ENCODE results near the gene KATNAL1.
A peak's percentile ranks its signal among the peaks of the same experiment; 100 is the strongest.

The KATNAL1 gene

GRCh38 chr13:30307194-30307970 lies at the start of gene KATNAL1:
Gene KATNAL1 (minus strand): TSS chr13:30307551. CDS start chr13:30283777, 23,774 bp downstream.
- DNase-seq (ENCODE audit: low read depth, low spot score), result no peak

- DNase-seq (ENCODE audit: low read depth, low spot score), result no peak
These were observed 48.5 kb upstream of the KATNAL1 start for GRCh38 chr13:30355839-30356238.

GRCh38 chr13:30355384-30355699 lies 48.0 kb upstream of the KATNAL1 start:
- DNase-seq (ENCODE audit: low read depth, low spot score), result no peak

- no peak for DNase-seq (ENCODE audit: low read depth, low spot score)
These were observed 47.4 kb upstream of the KATNAL1 start for GRCh38 chr13:30354493-30355383.

GRCh38 chr13:30353471-30354215 lies 46.3 kb upstream of the KATNAL1 start:
- DNase-seq (ENCODE audit: low read depth, low spot score), result no peak

GRCh38 chr13:30353060-30353459 lies 45.7 kb upstream of the KATNAL1 start:
- DNase-seq (ENCODE audit: low read depth, low spot score), result no peak

- DNase-seq (ENCODE audit: low read depth, low spot score), result no peak
These were observed 44.8 kb upstream of the KATNAL1 start for GRCh38 chr13:30352121-30352520.

GRCh38 chr13:30346789-30347167 lies 39.4 kb upstream of the KATNAL1 start:
- no peak for DNase-seq (ENCODE audit: low read depth, low spot score)

- DNase-seq (ENCODE audit: low read depth, low spot score), result no peak
These were observed 38.9 kb upstream of the KATNAL1 start for GRCh38 chr13:30346153-30346788.

GRCh38 chr13:30345426-30346100 lies 38.2 kb upstream of the KATNAL1 start:
- no peak for DNase-seq (ENCODE audit: low read depth, low spot score)

GRCh38 chr13:30341815-30342570 lies 34.6 kb upstream of the KATNAL1 start:
- DNase-seq (ENCODE audit: low read depth, low spot score), result peak; percentile 55

GRCh38 chr13:30340331-30341250 lies 33.2 kb upstream of the KATNAL1 start:
- DNase-seq (ENCODE audit: low read depth, low spot score), result peak; percentile 24

- no peak for DNase-seq (ENCODE audit: low read depth, low spot score)
These were observed 32.5 kb upstream of the KATNAL1 start for GRCh38 chr13:30339738-30340330.

GRCh38 chr13:30338952-30339351 lies 31.6 kb upstream of the KATNAL1 start:
- DNase-seq (ENCODE audit: low read depth, low spot score), result no peak

- no peak for DNase-seq (ENCODE audit: low read depth, low spot score)
These were observed 31.0 kb upstream of the KATNAL1 start for GRCh38 chr13:30338331-30338851.

GRCh38 chr13:30337061-30337610 lies 29.8 kb upstream of the KATNAL1 start:
- DNase-seq (ENCODE audit: low read depth, low spot score), result no peak

- DNase-seq (ENCODE audit: low read depth, low spot score), result no peak
These were observed 27.5 kb upstream of the KATNAL1 start for GRCh38 chr13:30334663-30335386.

GRCh38 chr13:30333616-30334015 lies 26.3 kb upstream of the KATNAL1 start:
- no peak for DNase-seq (ENCODE audit: low read depth, low spot score)

Data from smooth muscle cell of the brain vasculature (primary cell).